Measurements from ENCODE around the gene PYGM.

The PYGM gene

GRCh38 chr11:64784813-64785581, 25.2 kb upstream of the PYGM start:
- no peak for TF ChIP-seq CTCF (conservative IDR thresholded peaks at IDR 0.05; ENCODE audit: low read depth, low read length)
- no peak overlapping the region for H3K4me3 ChIP-seq (ENCODE audit: low read length)
- no peak for DNase-seq (ENCODE audit: low read depth)

- peak; percentile 99 for DNase-seq (ENCODE audit: low read depth)
- no peak for TF ChIP-seq CTCF (conservative IDR thresholded peaks at IDR 0.05; ENCODE audit: low read depth, low read length)
- H3K4me3 ChIP-seq (ENCODE audit: low read length) = peak within 1 kb of the TSS; percentile 77
Measured at GRCh38 chr11:64778473-64779298, 18.9 kb upstream of the PYGM start, which contains the start of gene SF1. Gene SF1, minus strand, starts transcription at chr11:64778542. Its CDS starts 150 bp downstream, at chr11:64778392.

- DNase-seq (ENCODE audit: low read depth) = no peak
- peak overlapping the region; percentile 67 for H3K4me3 ChIP-seq (ENCODE audit: low read length)
- TF ChIP-seq CTCF (conservative IDR thresholded peaks at IDR 0.05; ENCODE audit: low read depth, low read length) = no peak
Measured at GRCh38 chr11:64778223-64778472, 18.4 kb upstream of the PYGM start.

- no peak for TF ChIP-seq CTCF (conservative IDR thresholded peaks at IDR 0.05; ENCODE audit: low read depth, low read length)
- no peak for DNase-seq (ENCODE audit: low read depth)
- H3K4me3 ChIP-seq (ENCODE audit: low read length) = peak overlapping the region; percentile 77
Measured at GRCh38 chr11:64777449-64778222, 17.9 kb upstream of the PYGM start.

GRCh38 chr11:64776875-64777274, 17.1 kb upstream of the PYGM start:
- no peak for DNase-seq (ENCODE audit: low read depth)
- no peak for TF ChIP-seq CTCF (conservative IDR thresholded peaks at IDR 0.05; ENCODE audit: low read depth, low read length)
- peak overlapping the region; percentile 77 for H3K4me3 ChIP-seq (ENCODE audit: low read length)

- peak overlapping the region; percentile 77 for H3K4me3 ChIP-seq (ENCODE audit: low read length)
- DNase-seq (ENCODE audit: low read depth) = no peak
- TF ChIP-seq CTCF (conservative IDR thresholded peaks at IDR 0.05; ENCODE audit: low read depth, low read length) = no peak
Measured at GRCh38 chr11:64776425-64776824, 16.7 kb upstream of the PYGM start.

All from retinal pigment epithelial cell (primary cell).